ENCODE measurements around the gene TBKBP1.

Gene TBKBP1

DNA sequence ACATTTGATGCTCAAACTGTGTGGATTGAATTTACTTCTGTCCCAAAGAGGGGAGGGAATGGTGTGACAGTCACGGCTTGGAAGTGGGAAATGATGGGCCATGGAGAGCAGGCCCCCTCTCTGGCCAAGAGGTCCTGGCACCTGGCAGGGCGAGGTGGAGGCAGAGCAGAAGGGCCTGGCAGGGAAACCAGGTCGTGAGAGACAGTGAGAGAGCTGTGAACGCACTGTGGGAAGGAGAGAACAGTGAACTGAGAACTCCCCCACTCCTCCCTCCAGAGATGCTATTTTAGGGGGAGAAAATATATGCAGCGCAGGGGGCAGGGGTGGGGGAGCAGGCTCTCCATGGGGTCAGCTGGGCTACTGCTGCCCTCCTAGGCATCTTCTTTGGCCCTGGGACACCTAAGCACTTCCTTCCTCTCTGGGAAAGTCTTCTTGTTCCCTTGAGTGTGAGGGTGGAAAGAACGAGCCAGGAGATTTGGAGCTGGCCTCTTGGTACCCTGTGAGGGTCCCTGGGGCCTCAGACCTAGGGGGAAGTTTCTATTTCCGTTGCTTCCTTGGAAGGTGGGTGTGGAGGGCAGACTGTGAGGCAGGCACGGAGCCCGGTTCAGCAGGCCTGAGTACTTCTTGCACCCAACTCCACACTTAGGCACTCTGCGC lies 21.8 kb downstream of the TBKBP1 start:
- no peak for DNase-seq (ENCODE audit: low read depth)

DNA sequence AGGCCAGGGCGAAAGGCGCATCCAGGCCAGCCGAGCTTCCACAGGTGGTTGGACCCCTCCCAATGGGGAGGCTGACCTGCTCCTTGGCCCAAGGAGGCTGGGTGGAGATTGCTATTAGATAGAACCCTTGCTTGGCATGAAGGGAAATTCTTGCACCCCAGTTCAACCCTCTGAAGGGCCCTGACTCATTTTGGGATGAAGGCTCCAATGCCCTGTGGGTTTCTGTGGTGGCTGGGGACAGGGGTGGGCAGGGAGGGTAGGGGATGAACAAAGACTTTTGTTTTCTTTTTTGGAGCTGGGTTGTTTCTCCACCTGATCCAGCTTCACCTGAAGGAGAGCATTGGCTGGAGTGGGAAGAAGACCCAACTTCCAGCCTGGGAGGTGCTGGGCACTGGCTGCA lies 22.4 kb downstream of the TBKBP1 start:
- no peak for DNase-seq (ENCODE audit: low read depth)

DNA sequence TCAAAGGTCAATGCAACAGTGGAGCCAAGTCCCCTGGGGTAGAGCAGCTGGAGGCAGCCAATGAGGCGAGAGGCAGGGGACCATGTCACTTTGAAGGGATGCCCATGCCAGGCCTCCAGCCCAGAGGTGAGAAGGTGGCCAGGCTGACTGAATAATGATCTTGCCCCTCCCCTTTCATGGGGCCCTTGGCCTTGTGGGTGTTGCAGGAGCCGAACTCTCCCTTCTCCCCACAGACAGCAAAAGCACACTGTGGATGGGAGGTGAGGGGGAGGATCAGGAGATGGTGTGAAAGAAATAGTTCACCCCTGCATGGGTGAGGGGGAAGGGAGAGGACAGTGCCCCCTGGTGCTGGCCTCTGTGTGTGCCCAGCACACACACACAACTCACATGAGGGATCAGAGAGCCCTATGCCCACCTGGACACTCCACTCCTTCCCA lies 23.3 kb downstream of the TBKBP1 start:
- DNase-seq (ENCODE audit: low read depth), result no peak

DNA sequence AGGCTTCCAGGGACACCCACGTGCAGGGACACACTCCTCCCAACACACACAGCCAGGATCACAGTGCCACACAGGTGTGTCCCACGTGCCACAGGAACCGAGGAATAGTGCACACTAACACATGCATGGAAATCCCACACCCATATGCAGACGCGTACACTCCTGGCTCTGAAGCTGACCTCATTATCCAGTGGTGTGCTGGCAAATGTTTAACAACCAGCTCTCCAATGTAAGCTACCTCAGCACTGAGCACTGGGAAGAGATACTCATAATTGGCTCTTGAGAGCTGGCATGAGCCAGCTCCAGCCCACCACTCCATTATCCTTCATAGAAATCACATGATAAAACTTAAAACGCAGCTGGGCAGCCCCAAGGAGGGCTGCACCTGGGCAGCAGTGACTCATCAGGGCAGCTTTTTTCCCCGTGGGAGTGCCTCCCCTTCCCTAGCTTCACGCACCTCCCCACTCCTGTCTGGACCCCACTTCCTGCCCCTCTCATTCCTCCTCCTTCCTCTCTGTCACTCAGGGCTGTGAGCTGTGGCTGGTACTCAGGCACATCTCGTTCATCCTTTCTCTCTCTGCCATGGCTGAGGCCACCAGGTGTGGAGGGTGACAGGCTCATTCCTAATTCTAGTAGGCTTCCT lies 24.1 kb downstream of the TBKBP1 start:
- DNase-seq (ENCODE audit: low read depth), result no peak

DNA sequence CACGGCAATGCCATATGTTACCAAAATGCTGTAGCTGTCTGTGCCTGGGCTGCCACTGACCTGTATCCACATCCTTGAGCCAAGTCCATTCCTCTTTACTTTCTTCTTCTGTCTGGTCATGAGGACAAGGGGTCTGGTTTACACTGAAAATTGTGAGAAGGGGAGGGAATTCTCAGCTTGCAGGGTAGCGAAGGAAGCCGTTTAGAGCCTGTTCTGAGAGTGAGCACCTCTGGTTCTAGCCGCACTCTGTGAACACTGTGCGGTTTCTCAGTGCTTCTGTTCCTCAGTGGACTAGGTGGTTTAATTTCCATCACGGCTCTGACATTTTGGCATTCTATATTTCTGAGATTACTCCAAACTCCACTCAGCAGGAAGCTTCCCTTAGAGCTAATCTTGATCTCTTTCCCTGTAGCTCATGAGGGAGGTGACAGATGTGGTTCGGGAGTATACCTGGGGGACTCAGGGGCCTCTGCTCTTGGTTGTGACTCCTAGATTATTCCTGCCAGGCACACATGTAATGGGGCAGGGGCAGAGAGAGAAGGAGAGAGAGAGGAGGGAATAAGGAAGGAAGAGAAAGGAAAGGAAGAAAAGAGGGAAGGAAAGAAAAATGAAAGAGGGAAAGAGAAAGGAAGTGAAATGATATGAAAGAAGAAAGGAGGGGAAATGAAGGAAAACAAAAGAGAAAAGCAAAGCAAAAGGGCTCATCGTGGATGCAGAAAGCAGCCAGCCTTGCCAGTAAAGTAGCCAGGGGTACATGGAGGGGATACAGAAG lies 24.9 kb downstream of the TBKBP1 start:
- no peak for DNase-seq (ENCODE audit: low read depth)

DNA sequence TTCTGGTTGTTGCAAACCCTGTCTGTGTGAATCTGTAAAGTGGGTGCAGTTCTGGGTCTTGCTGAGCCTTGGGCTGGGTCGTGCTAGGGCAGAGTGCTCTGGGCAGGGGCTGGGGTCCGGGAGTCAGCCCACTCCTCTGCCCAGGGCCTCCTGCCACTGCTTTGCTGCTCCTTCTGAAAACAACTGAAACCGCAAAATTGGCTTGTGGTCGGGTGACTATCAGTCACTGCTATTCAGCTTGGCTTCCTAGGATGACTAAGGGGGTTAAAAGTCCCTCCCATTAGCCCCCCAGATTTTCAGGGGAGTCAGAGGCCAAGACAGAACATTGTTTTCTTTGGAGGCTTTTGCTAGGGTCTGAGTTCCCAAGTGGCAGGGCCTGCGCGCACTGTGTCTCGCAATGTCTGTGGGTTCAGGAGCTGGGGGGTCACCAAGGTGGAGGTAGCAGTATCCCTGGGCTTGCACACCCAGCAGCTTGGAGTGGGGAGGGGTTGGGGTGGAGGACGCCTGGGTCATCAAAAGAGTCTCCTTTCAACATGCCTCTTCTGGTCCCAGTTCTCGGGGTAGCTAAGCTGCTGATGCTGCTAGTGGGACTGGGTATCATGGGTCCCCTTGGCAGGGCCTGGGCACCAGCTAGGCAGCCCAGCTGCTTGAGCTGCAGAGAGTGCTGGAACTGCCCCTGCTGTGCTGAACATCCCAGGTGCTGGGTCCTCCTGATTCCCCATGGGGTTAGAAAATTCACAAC lies 25.6 kb downstream of the TBKBP1 start:
- peak; percentile 74 for DNase-seq (ENCODE audit: low read depth)

DNA sequence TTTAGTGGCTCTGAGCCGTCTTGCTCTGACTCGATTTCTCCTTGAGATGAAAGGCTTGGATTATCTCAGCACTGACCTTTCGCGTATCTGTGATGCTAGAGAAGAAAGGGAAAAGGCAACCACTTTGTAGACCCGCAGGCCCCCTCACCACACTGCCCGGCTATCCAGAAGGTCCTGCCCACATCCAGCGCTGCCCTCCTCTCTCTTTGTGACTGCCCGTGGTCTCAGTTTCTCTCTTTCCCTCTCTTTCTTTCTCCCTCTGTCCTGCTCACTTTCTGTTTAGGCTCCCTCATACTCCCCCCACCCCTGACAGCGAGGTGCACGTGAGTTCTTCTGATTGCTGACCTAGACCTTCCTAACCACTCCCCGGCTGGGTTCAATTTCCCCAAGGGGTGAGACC lies 26.2 kb downstream of the TBKBP1 start:
- DNase-seq (ENCODE audit: low read depth), result no peak

DNA sequence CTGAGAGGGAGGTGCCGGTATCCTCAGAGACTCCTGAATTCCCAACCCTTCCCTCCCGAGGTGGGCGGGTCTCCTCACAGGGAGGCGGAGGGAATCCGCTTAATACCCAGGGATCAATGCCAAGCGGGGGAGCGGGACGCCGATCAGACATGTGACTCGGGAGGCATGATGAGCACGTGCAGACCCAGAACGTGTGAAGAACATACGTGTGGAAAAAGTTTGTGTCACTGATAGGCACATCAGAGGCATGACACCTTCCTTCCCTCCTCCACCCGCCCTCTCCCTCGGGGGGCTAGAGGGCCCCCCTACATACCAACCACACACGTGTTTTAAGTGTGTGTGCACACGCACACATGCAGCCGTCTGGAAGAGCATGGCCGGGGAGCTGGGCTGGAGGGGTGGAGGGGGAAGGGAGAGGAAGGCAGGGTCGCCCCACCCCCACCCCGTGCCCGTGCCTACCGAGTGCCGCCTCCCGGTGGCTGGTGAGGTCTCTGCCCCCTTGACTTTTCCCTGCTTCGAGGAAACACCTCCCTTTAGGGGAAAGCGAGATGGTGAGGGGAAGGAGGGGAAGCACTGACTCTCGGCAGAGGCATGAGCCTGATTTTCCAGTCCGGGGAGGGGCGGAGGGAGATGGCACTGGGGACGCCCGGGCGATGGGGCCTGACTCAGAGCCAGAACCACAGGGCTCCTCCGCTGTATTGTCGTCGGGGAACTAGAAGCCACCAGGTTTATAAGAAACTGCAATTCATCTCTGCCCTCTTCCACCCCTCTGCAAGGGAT lies 27.0 kb downstream of the TBKBP1 start:
- no peak for DNase-seq (ENCODE audit: low read depth)

DNA sequence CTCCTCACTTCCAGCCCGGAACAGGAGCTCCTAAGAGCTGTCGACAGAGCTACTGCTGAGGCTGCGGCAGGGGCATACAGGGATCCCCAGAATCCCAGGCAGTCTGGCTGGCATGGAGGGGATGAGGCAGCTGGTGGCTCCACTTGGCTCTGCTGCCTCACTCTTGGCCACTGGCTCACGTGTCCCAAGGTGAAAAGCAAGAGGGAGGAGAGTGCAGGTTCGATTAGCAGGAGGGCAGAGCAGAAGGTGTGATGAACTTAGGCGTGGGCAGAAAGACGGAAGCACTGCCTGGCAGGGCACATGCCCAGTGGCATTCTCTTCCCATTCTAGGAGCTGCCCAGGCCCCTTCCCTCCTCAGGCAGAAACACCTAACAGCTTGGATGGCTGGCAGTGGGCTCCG lies 27.8 kb downstream of the TBKBP1 start:
- DNase-seq (ENCODE audit: low read depth), result no peak

DNA sequence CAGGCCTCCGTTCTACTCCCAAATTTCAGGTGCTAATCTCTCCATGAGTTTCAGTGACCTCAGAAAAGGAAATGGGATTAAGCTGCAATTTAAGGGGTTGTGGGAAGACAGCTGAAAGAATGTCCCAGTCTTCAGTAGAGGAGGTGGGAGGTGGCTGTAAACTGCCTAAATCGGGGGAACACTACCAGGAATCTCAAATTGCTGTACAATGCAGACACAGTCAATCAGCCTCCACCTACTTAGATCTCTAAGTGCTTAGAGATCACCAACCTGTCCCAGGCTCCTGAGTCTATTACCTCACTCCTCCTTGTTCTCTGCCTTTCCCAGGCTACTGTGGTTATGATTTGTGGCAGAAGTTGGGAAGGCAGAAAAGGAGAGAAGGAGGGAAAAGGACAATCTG lies 30.7 kb downstream of the TBKBP1 start:
- no peak for DNase-seq (ENCODE audit: low read depth)

DNA sequence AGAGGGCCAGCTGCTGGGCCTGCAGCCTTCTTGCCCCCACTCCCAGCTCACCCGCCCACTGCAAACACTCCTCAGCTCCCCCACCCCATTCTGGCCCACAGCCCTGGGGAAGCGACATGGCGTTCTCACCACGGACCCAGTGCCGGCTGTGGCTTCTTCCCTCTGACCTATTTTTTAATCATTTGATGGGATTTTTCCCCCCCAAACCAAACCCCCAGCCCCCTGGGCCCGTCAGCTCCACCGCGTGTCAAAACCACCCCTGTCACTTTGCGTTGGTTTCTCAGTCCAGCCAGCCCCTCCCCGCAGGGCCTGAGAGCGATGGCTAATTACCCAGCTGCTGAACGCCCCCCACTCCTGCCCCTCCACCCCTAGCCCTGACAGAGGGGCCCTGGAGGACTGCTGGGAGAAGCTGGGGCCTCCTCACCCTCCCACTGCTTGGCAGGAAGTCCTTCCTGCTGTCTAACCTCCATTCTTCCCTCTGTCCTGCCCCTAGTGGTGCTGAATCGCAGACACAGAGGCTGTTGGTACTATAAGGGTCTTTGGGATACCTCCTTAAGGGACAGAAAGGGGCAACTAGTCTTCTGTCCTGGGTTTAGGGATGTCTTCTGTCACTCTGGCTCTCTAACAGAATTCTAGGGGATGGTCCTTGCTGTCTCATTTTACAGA lies 31.6 kb downstream of the TBKBP1 start:
- no peak for DNase-seq (ENCODE audit: low read depth)

DNA sequence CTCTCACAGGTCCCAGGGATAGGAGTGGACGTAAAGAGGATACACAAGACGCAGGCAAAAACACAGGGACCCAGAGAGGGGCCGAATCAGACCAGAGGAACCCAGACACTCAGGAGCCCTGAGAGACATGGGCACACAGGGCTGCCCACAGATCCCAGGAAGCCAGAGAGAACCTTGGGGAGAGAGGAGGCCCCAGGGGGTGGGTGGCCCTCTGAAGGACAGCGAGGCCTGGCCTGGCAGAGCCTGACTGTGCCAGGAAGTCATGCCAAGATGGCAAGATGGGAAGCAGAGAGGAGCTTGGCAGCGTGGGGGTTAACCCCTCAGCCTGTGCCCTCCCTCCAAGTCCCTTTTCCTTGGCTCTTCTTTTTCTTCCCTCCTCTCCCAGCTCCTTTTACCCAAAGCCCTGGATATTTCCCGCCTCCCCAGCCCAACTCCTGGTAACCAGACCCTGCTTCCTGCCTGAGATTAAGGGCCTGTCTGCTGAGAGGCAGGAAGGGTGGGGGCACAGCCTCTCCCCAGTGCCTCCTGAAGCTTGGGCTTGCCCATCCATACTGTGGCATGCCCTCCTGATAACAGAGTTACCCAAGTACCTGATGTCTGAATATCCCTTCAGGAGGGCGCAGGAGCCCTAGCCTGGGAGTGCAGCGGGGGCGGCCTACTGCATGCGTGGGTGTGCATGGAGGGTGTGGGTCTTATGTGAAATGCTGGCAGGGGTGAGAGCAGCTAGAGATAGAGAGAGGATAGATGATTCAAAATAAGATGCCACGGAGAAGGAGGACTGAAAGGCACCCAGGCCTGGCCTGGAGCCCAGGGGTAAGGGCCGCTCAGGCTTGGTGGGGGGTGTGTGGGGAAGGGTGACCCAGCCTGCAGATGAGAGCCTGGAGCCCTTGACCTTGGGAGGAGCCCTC lies 33.1 kb downstream of the TBKBP1 start:
- DNase-seq (ENCODE audit: low read depth), result no peak

DNA sequence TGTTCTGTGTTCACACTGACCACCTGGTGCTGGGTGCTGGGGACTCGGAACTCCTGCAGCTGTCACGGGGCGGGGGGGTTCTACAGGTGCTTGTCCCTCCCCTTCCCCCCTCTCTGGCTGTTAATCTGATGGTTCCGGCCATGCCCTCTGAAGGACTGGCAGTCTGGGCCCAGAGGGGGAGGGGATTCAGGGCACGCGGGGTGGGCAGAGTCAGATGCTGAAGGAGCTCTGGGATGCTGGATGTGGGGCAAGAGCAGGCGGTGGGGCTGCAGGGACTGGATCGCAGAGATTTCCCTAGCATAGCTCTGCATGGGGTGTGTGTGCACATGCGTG lies 33.7 kb downstream of the TBKBP1 start:
- DNase-seq (ENCODE audit: low read depth), result no peak

DNA sequence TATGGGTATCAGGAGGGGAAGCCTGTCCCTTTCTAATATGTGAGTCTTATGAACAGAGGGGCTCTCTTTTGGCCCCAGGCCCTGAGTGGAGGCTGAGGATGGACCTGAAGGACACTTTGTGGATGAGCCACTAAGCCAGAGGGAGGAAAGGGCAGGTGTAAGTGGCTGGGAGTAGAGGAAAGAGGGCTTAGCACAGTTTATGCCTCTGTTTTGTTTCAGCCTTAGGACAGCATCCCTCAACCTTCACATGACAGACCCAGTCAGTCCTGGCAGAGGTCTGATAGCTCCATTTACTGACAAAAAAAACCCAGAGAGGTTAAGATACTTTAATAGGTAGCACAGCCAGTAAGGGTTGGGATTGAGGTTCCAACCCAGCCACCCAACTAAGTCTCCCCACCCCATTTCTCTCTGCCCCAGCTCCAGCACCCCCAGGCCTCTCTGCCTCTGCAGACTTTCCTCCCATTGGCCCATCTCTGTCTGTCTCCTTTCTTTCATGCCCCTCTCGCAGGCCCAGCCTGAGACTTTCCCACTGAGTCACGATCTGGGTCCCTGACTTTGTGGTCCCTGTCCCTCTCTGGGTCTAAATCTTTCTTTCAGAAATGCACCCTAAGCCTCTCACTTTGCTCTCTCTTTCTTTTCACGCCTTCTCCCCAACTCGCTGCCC lies 34.4 kb downstream of the TBKBP1 start:
- DNase-seq (ENCODE audit: low read depth), result no peak

DNA sequence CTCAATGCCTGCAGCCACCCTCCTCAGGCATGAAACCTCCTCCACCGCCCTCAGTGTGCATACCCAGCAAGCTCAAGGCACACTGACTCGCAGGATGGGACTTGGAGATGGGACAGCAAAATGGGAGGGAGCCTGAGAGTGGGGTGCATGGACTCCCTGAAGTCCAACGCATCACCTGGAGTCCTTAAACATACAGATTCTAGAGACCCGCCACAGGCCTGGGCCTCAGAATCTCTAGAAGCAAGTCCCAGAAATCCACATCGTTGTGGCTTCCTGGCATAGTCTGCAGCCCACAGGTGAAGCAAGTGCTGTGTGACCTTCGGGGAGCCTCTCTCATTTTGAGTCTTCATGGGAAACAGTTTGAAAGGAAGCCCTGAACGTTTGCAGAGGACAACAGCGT lies 35.5 kb downstream of the TBKBP1 start:
- no peak for DNase-seq (ENCODE audit: low read depth)

DNA sequence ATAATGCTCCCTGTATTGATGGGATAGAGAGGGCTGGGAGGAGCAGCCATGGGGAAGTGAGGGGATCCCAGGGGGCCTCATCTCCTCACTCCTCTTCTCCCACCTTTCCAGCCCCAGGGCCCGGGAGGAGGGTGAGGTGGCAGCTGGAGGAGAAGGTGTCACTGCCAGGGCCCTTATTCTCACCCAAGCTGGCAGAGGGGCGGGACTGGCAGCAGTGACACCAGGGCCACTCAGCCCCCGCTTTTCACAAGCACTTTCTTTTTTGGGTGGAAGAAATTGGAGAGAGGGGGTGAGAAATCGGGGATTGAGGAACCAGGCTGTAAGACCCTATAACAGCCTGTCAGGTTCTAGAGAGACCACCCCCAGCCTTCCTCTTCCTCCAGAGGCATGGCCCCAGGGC lies 36.7 kb downstream of the TBKBP1 start:
- DNase-seq (ENCODE audit: low read depth), result no peak

DNA sequence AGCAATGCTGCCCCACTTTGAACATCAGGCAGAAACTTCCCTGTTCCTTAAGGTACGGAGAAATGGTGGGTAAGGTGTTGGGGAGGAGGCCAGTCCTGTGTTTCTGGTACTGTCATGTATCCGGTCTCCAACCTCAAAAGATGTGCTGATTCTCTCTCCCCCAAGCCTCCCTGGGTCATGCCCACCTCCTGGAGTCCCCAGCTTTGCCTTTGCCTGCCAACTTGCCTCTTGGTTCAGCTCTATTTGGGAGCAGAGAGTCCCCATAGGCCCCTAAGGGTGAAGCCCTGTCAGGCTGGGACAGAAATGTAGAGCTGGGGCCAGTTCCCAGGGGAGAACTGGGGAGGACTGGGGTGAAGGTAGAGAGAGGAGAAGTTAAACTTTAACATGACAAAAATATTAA lies 37.4 kb downstream of the TBKBP1 start:
- no peak for DNase-seq (ENCODE audit: low read depth)

DNA sequence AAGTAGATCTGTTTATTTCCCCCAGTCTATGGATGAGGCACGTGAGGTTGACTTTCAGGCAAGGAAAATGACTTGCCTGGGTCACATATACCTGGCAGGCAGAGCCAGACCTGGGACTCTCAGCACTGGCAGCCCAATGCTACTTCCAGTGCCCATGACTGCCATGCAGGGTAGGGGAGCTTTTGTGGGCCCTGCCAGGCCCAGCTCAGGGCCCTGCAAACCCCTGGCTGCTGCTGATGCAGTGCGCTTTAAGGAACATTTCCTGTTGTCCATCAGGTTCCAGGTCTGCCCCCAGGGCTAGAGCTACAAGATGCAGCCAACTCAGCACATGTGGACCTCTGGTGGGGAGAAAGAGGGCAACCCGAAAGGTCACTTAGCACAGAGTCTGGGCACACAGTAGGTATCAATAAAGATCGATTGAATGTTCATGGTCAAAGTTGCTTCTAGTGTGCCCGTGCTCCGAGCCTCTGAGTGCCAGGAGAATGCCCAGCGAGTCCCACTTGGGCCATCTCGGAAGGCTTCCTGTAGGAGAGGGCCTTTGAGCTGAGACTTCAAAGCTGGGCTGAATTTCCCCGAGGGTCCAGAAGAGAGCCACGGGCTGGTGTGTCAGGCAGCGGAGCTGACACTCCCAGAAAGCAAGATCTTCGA lies 38.6 kb downstream of the TBKBP1 start:
- no peak for DNase-seq (ENCODE audit: low read depth)

DNA sequence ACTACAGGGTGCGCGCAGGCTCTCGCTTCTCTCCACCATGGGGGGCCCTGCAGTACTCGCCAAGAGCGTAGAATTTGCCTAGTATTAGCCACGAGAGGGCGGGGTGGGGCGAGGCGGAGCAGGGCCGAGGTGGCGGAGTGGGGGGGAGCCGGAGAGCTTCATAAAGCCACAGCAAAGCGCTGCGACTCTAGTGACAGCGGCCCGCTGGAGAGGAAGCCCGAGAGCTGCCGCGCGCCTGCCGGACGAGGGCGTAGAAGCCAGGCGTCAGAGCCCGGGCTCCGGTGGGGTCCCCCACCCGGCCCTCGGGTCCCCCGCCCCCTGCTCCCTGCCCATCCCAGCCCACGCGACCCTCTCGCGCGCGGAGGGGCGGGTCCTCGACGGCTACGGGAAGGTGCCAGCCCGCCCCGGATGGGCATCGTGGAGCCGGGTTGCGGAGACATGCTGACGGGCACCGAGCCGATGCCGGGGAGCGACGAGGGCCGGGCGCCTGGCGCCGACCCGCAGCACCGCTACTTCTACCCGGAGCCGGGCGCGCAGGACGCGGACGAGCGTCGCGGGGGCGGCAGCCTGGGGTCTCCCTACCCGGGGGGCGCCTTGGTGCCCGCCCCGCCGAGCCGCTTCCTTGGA lies 39.2 kb downstream of the TBKBP1 start, which contains the start of gene TBX21:
Gene TBX21 (plus strand): TSS at position 190 of the 627 bp plus-strand sequence. CDS start 219 bp downstream, at position 409.
- no peak for DNase-seq (ENCODE audit: low read depth)
